AG09309 (cell line): ENCODE measurements around the gene PNRC2.
"Not testable (repeated sequence)": the region's sequence is repeated elsewhere in the genome, so short reads cannot be mapped to it uniquely, and the experiment has no call there.

Source experiments
- DNase-seq: peaks from one replicate; pipeline ENCODE4 v3.0.0-alpha.2; 2010; ENCODE audit warnings: low read depth
- H3K4me3 ChIP-seq: 2 replicates; pipeline ENCODE4 v1.5.1; 2011; ENCODE audit warnings: mild to moderate bottlenecking, low read depth, low read length, moderate library complexity; ENCODE audit not compliant: control insufficient read depth
- TF ChIP-seq, protein P1 (sequence below): IDR thresholded peaks from 2 replicates; pipeline ENCODE4 v1.5.1; 2011; ENCODE audit warnings: mild to moderate bottlenecking, low read depth, low read length, inconsistent platforms; ENCODE audit not compliant: insufficient read depth, control insufficient read depth; ENCODE audit errors: missing control alignments

The PNRC2 gene

GRCh38 chr1:24004132-24004531 is 44.5 kb downstream of the PNRC2 start:
- H3K4me3 ChIP-seq: no peak overlapping the region
- TF ChIP-seq, protein P1, sequence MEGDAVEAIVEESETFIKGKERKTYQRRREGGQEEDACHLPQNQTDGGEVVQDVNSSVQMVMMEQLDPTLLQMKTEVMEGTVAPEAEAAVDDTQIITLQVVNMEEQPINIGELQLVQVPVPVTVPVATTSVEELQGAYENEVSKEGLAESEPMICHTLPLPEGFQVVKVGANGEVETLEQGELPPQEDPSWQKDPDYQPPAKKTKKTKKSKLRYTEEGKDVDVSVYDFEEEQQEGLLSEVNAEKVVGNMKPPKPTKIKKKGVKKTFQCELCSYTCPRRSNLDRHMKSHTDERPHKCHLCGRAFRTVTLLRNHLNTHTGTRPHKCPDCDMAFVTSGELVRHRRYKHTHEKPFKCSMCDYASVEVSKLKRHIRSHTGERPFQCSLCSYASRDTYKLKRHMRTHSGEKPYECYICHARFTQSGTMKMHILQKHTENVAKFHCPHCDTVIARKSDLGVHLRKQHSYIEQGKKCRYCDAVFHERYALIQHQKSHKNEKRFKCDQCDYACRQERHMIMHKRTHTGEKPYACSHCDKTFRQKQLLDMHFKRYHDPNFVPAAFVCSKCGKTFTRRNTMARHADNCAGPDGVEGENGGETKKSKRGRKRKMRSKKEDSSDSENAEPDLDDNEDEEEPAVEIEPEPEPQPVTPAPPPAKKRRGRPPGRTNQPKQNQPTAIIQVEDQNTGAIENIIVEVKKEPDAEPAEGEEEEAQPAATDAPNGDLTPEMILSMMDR: no peak
- DNase-seq: no peak

DNA sequence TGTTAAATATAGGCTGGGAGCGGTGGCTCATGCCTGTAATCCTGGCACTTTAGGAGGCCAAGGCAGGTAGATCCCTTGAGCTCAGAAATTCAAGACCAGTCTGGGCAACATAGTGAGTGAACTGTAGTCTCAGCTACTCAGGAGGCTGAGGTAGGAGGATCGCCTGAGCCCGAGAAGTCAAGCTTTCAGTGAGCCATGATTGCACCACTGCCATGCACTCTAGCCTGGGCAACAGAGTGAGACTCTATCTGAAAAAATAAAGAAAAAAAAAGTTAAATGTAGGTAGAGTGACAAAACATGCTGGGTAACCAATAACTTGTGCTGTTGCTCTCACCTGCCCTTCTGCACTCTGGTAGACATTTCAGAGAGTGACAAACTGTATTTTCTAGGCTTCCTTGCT is 45.5 kb downstream of the PNRC2 start:
- TF ChIP-seq, protein P1: no peak
- DNase-seq: no peak
- H3K4me3 ChIP-seq: no peak overlapping the region

GRCh38 chr1:24007079-24007478 is 47.5 kb downstream of the PNRC2 start:
- no peak for DNase-seq
- H3K4me3 ChIP-seq: no peak overlapping the region
- TF ChIP-seq, protein P1: no peak

DNA sequence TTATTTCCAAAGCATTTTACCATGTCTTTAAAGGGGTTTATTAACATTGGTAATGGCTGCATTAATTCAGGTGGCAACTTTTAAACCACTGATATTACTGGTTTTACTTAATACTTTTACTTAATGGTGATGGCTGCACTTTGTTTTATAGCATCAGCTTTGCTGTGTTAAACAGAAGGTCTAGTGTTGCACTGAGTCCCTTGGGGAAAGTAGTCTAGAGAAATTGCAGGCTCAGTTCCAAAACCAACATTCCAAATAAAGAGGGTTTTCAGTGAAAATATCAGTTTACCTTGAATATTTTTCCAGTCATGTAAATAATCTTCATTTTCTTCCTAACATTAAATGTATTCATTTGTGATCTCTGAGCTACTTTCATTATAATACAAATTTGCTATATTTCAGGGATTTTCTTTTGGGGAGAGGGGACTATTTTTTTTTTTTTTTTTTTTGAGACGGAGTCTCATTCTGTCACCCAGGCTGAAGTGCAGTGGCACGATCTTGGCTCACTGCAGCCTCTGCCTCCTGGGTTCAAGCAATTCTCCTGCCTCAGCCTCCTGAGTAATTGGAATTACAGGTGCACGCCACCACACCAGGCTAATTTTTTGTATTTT is 49.1 kb downstream of the PNRC2 start:
- DNase-seq, H3K4me3 ChIP-seq: not testable (repeated sequence)

GRCh38 chr1:24009406-24009805 is 49.8 kb downstream of the PNRC2 start:
- H3K4me3 ChIP-seq: no peak overlapping the region
- TF ChIP-seq, protein P1: no peak
- no peak for DNase-seq

- H3K4me3 ChIP-seq: no peak overlapping the region
- TF ChIP-seq, protein P1: no peak
- no peak for DNase-seq
Observed at GRCh38 chr1:24010650-24011049, 51.0 kb downstream of the PNRC2 start.

DNA sequence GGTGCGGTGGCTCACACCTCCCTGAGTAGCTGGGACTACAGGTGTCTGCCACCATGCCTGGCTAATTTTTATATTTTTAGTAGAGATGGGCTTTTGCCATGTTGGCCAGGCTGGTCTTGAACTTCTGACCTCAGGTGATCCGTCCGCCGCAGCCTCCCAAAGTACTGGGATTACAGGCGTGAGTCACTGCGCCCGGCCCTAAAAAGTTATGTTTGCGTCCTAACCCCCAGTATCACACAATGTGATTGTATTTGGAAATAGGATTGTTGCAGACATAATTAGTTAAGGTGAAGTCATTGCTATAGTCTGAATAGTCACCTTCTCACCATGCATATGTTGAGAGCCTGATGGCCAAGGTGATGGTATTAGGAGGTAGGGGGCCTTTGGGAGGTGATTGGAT is 53.2 kb downstream of the PNRC2 start:
- not testable (repeated sequence) for DNase-seq, H3K4me3 ChIP-seq
